Measurements from ENCODE around the gene G2E3.

Gene G2E3

DNA sequence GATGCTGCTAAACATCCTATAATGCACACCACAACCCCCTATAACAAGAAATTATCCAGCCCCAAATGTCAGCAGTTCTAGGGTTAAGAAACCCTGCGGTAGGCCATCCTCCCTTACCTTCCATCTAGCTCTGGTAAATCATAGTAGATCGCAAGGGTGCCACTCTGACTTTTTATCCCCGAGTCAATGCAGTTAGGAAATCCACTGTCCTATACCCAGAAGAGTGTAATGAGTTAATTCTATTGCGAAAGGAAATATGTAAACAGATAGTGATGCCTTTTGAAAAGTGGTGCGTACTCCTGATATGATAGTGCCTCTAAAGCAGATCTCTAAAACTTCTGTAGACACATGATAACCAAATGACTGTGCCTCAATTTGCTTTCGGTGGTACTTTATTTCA is 93.0 kb downstream of the G2E3 start:
- Histone ChIP-seq H3K4me1 (ENCODE audit: control insufficient read depth, insufficient read depth, low read length) (no peaks in the 10 kb centered on the region), H3K9me3 (ENCODE audit: control insufficient read depth, insufficient read depth, low read length) (no peaks in the 10 kb centered on the region), H3K36me3 (ENCODE audit: control insufficient read depth, insufficient read depth, low read length) (peaks cover 73% of the 10 kb centered on the region), H3K27me3 (ENCODE audit: control insufficient read depth, insufficient read depth, low read length) (no peaks in the 10 kb centered on the region), H3K27ac (ENCODE audit: low read depth, low read length) (no peak overlapping the region), H3K9ac (ENCODE audit: low read depth, low read length) (no peak overlapping the region), H3K4me3 (ENCODE audit: low read depth, low read length) (no peak overlapping the region)

GRCh38 chr14:30655124-30655523 is 96.2 kb downstream of the G2E3 start:
- Histone ChIP-seq H3K9ac (ENCODE audit: low read depth, low read length) (no peak overlapping the region), H3K36me3 (ENCODE audit: control insufficient read depth, insufficient read depth, low read length) (peaks cover 77% of the 10 kb centered on the region), H3K27ac (ENCODE audit: low read depth, low read length) (no peak overlapping the region)

DNA sequence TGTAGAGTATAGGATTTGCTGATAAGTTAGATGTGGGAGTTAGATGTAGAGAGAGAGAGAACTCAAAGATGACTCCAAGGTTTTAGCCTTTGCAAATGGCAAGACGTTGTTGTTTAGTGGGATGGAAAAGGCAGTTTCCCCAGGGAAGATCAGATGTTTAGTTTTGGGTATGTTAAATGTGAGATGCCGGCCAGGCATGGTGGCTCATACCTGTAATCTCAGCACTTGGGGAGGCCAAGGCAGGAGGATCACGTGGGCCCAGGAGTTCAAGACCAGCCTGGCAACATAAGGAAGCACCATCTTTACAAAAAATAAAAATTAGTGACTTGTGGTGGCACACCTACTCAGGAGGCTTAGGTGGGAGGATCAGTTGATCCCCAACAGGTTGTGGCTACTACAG is 96.7 kb downstream of the G2E3 start:
- no peak overlapping the region for H3K4me3 ChIP-seq (ENCODE audit: low read depth, low read length)
- no peaks in the 10 kb centered on the region for H3K27me3 ChIP-seq (ENCODE audit: control insufficient read depth, insufficient read depth, low read length)
- no peak overlapping the region for H3K27ac ChIP-seq (ENCODE audit: low read depth, low read length)
- no peaks in the 10 kb centered on the region for H3K4me1 ChIP-seq (ENCODE audit: control insufficient read depth, insufficient read depth, low read length)
- H3K36me3 ChIP-seq (ENCODE audit: control insufficient read depth, insufficient read depth, low read length), result peaks cover 77% of the 10 kb centered on the region
- H3K9ac ChIP-seq (ENCODE audit: low read depth, low read length), result no peak overlapping the region
- no peaks in the 10 kb centered on the region for H3K9me3 ChIP-seq (ENCODE audit: control insufficient read depth, insufficient read depth, low read length)

More at GRCh38 chr14:30655124-30655523, 96.2 kb downstream of the G2E3 start:
- H3K9me3 ChIP-seq (ENCODE audit: control insufficient read depth, insufficient read depth, low read length), result no peaks in the 10 kb centered on the region
- H3K4me3 ChIP-seq (ENCODE audit: low read depth, low read length), result no peak overlapping the region
- no peaks in the 10 kb centered on the region for H3K4me1 ChIP-seq (ENCODE audit: control insufficient read depth, insufficient read depth, low read length)
- H3K27me3 ChIP-seq (ENCODE audit: control insufficient read depth, insufficient read depth, low read length), result no peaks in the 10 kb centered on the region

DNA sequence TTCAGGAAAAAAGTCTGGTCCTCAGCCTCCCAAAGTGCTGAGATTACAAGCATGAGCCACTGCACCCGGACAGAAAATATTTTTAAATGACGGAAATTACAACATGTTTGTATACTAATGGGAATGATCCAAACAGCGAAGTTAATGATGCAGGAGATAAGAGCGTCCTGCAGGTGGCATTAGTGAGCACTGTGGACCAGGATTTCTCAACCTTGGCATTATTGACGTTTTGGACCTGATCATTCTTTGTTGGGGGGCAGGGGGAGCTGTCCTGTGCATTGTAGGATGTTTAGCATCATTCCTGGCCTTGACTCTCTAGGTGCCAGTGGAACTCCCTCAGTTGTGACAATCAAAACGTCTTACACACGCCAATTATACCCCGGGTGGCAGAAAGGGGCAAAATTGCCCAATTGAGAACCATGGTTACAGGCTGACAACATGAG is 97.3 kb downstream of the G2E3 start:
- Histone ChIP-seq H3K9ac (ENCODE audit: low read depth, low read length) (no peak overlapping the region), H3K27ac (ENCODE audit: low read depth, low read length) (no peak overlapping the region), H3K27me3 (ENCODE audit: control insufficient read depth, insufficient read depth, low read length) (no peaks in the 10 kb centered on the region), H3K4me1 (ENCODE audit: control insufficient read depth, insufficient read depth, low read length) (no peaks in the 10 kb centered on the region), H3K9me3 (ENCODE audit: control insufficient read depth, insufficient read depth, low read length) (no peaks in the 10 kb centered on the region), H3K4me3 (ENCODE audit: low read depth, low read length) (no peak overlapping the region), H3K36me3 (ENCODE audit: control insufficient read depth, insufficient read depth, low read length) (peaks cover 77% of the 10 kb centered on the region)

GRCh38 chr14:30657050-30657449 is 98.1 kb downstream of the G2E3 start:
- Histone ChIP-seq H3K36me3 (ENCODE audit: control insufficient read depth, insufficient read depth, low read length) (peaks cover 73% of the 10 kb centered on the region), H3K4me3 (ENCODE audit: low read depth, low read length) (no peak overlapping the region), H3K9ac (ENCODE audit: low read depth, low read length) (no peak overlapping the region), H3K4me1 (ENCODE audit: control insufficient read depth, insufficient read depth, low read length) (no peaks in the 10 kb centered on the region), H3K27me3 (ENCODE audit: control insufficient read depth, insufficient read depth, low read length) (no peaks in the 10 kb centered on the region), H3K9me3 (ENCODE audit: control insufficient read depth, insufficient read depth, low read length) (no peaks in the 10 kb centered on the region), H3K27ac (ENCODE audit: low read depth, low read length) (no peak overlapping the region)

DNA sequence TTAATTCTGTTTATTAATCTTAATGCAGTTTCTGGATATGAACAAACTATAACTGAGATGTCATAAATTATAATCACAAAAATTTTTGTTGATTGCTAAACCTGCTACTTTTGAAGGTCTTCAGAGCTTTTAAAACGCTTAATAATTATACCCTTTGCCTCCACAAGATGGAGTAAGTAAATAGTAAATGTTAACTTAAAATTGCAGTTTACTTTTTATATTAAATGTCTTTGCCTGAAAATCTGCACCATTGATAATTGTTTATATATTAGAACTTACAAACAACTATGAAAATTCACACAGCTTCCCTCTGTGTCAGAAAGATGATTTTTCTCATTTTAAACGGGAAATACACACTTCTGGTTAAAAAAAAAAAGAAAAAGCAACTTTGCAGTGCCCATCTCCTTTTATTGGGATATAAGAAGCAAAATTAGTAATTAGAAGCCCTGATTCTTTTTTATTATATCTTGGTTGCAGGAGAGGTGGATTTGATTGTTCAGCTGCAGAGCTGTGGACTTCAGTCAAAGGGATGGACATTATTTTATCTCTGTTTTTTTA is 98.7 kb downstream of the G2E3 start:
- Histone ChIP-seq H3K9me3 (ENCODE audit: control insufficient read depth, insufficient read depth, low read length) (no peaks in the 10 kb centered on the region), H3K4me3 (ENCODE audit: low read depth, low read length) (no peak overlapping the region), H3K27me3 (ENCODE audit: control insufficient read depth, insufficient read depth, low read length) (no peaks in the 10 kb centered on the region), H3K4me1 (ENCODE audit: control insufficient read depth, insufficient read depth, low read length) (no peaks in the 10 kb centered on the region), H3K27ac (ENCODE audit: low read depth, low read length) (no peak overlapping the region), H3K36me3 (ENCODE audit: control insufficient read depth, insufficient read depth, low read length) (peaks cover 72% of the 10 kb centered on the region), H3K9ac (ENCODE audit: low read depth, low read length) (no peak overlapping the region)

- Histone ChIP-seq H3K4me1 (ENCODE audit: control insufficient read depth, insufficient read depth, low read length) (no peaks in the 10 kb centered on the region), H3K27ac (ENCODE audit: low read depth, low read length) (no peak overlapping the region), H3K36me3 (ENCODE audit: control insufficient read depth, insufficient read depth, low read length) (peaks cover 65% of the 10 kb centered on the region), H3K9ac (ENCODE audit: low read depth, low read length) (no peak overlapping the region), H3K4me3 (ENCODE audit: low read depth, low read length) (no peak overlapping the region), H3K9me3 (ENCODE audit: control insufficient read depth, insufficient read depth, low read length) (no peaks in the 10 kb centered on the region), H3K27me3 (ENCODE audit: control insufficient read depth, insufficient read depth, low read length) (no peaks in the 10 kb centered on the region)
Measured at GRCh38 chr14:30658645-30659044, 99.7 kb downstream of the G2E3 start.

GRCh38 chr14:30669594-30669993 is 110.6 kb downstream of the G2E3 start:
- H3K27ac ChIP-seq (ENCODE audit: low read depth, low read length), result no peak overlapping the region
- no peak overlapping the region for H3K4me3 ChIP-seq (ENCODE audit: low read depth, low read length)
- H3K36me3 ChIP-seq (ENCODE audit: control insufficient read depth, insufficient read depth, low read length), result peaks cover 35% of the 10 kb centered on the region
- H3K9me3 ChIP-seq (ENCODE audit: control insufficient read depth, insufficient read depth, low read length), result no peaks in the 10 kb centered on the region
- no peak overlapping the region for H3K9ac ChIP-seq (ENCODE audit: low read depth, low read length)
- no peaks in the 10 kb centered on the region for H3K4me1 ChIP-seq (ENCODE audit: control insufficient read depth, insufficient read depth, low read length)
- H3K27me3 ChIP-seq (ENCODE audit: control insufficient read depth, insufficient read depth, low read length), result no peaks in the 10 kb centered on the region

All from HUES48 (cell line).